HG02870 (cell line): ENCODE measurements around the gene MYLK.

Experiments used
- ATAC-seq: cut with Tn5 transposase; IDR thresholded peaks from one replicate; pipeline ENCODE4 v1.9.1; 2021; ENCODE audit warnings: mild to moderate bottlenecking, moderate library complexity; ENCODE audit not compliant: unreplicated experiment

MYLK gene

DNA sequence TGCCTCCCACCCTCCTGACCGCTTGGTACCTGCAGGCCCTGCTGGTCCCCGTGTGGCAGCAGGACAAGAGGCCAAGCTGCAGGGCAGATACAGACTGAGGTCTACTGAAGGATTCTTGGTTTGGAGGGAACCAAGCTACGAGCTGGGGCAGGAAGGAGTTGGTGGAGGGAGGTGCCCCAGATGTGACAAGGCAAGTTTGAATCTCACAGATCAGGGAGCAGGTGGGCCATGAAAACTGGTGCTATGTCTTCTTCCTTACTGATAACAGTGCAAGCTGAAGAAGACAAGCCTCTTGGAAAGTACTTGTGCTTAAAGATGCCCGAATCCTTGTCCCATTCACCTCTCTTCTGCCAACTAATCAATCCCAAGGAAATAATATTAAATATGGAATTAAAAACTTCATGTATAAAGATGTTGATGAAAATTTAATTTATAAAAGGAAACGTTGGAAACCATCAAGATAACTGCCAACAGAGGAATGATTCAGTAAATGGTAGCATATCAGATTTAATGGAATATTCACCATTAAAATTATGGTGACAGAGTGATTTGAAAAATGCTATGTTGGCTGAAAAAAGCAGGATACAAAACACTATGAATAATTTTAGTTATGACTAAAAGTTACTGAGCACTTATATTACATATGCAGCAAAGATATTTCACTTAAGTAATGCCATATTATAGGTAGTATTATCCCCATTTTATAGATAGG is 107.9 kb downstream of the MYLK start:
- no peak for ATAC-seq

DNA sequence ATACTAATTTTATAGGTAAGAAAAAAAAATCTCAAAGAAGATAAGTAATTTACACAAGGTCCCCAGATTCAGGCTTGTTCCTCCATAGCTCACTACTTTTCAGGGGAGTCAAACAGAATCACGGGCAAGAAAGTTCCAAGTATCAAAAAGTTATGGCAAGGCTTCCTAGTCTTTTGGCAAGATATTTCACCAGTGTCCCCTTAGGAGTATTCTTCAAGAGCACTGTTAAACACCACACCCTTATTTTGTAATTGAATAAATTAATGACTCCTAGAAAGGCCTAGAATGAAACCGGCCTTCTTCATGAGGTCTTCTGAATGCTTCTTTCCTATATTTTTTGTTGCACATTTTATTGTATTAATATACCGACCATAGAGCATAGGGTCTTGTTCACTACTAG is 109.7 kb downstream of the MYLK start:
- ATAC-seq, result no peak

DNA sequence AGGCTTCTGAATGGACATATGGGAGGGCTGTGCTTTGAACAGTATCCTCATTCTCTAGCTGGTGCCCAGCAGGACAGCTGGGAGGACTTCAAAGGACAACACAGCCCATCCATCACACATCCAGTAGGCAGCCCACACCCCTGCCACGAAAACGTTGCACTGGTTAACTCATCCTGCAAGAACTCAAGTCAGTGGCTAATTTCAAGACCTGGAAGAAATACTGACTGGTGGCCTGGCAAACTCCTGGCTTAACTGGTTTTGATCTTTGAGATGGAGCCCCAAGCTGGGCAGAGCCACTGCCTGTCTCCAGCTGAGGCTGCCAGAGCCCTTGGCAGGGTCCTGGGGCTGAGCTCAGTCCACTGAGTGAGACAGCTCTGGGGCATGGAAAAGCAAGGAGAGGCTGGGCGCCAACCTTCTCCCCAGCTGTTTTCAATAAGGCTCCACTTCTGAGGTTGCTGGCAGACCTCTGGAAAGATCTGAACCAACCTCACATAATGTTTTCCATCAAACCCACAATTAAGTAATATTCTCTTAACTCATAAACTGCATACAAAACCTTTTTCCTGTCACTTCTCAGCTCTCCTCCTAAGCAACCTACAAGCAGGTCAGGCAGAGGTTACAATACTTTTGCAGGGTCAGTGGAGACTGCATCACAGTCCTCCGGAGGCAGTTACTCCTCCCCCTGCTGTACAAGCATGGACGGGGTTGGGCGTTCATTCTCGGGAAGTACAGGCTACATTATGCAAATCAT is 110.3 kb downstream of the MYLK start:
- no peak for ATAC-seq

DNA sequence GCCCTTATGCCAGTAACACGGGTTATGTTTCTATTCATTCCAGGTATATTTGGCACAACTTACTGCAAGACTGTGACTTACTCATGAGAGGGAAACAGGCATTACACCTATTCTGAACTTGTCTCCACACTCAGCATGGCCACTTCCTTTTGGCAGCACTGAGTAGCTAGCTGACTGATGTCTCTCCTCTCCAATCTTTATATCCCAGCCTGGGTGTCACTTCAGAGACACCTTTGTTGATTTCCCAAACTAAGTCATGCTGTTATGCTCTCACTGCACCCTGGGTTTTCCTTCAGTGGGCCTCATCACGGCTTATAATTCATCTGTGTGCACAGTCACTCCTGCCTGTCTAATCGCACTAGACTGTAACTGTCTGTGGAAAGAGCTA is 114.8 kb downstream of the MYLK start:
- no peak for ATAC-seq

DNA sequence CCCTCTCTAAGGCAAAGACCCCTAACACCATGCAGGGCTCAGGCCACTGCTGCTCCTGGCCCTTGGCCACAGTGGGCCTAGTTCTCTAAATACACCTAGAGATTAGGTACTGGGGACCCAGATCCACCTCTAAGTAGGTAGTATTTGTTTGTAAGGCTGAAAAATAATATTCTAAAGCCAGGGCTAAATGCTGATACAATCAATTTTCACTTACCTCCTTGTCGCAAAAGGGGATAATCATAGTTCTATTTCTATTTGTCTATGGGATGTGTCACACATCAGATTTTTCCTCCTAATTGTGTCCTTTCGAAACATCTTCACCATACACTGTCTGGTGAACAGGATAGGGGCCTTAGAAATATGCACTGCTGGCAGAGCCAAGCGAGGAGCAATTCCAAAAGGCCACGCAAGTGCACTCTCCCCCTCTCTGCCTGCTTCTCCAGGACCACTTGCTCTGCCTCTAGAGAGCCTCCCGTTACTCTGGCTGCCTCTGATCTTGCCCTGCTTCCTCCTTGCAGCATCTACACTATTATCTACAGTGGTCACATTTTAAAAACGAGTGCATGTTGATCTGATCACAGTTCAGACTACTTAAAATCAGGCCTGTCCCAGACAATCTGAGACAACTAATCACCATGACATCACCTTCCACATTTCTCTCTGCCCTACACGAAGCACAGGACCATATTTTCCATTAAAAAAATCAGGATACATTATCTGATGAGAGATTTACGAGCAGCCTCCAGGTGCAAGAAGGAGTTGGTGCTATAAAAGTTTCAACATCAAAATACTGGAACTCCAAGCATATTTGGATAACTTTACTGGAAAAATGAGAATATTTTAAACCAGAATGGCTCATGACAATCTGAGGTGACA is 115.4 kb downstream of the MYLK start:
- no peak for ATAC-seq

DNA sequence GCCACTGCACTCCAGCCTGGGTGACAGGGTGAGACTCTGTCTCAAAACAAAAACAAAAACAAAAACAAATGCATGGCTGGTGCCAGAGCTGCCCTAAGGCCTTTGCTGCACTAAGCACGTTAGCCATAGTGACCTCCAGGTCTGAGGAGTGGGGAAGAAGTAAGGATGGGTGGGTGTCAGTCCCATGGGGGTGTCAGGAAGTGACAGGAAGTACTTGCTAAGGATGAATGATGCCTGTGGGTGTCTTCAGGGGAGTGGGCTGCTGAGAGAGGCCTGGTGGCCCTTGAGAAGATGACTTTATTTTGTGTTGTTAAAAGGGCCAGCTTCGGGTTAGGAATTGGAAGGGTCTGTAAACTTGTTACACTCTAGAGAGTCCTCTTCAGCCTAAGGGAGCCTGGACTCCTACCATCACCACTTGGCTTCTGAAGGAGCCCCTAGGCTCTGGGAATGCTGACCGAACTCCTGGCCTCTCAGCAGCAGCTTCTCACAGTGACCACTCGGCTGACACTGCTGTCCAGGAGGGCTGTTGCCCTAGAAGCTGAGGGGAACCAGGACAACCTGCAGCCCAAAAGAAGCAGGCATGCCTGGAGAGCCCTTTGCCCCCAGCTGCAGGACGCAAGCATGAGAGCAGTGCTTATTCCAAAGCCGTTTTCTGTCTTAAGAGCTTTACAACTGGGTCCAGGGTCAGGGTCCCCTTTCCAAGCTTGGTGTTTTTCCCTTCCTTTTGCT is 116.4 kb downstream of the MYLK start:
- ATAC-seq, result no peak

DNA sequence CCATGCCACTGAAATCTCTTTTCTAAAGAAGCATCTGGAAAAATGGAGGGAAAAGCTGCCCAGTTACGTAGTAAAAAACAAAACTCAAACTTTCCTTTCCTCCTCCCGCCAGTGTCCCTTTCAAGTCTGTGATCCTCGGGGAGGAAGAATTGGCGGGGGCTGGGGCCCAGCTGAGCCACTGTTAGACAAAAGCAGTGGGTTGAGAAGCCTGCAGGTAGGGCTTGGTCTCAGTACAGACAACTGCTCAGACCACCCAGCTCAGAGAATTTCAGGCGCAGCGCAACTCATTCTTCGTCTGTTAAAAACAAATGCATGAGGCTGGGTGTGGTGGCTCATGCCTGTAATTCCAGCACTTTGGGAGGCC is 117.1 kb downstream of the MYLK start:
- ATAC-seq, result no peak

DNA sequence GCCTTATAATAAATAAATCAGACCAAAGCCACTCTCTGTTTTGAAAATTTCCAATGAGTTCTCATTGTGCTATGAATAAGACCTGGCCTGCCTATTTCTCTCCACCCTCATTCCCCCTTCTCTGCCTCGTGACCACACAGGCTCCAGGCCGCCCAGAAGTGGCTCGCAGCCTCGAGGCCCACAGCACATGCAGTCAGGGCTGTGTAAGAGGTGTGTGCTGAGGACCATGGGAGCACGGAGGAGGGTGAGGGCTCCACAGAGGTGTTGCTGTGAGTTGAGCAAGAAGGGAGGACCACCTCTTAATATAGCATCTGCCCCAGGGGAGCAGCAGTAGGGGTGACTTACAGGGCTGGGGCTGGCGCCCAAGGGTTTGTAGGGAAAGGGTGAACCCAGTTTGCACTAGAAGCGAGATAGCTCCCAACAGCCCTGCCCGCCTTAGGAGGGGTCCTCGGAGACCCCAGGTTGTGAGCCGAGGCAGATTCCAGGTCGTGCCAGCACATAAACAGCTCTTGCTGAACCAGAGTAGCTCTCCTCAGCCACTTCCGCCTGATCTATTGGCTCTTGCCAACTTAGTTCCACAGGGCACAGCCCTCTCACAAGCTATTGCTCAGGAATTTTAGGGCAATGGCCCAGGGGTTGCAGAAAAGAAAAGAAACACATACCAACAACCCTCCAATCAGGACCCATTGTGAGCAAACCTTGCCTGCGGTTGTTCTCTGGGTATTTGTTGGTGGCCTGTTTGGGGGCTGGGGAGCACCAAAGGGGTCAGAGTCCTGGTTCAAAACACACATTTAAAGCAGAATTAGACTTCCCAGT is 117.7 kb downstream of the MYLK start:
- no peak for ATAC-seq

DNA sequence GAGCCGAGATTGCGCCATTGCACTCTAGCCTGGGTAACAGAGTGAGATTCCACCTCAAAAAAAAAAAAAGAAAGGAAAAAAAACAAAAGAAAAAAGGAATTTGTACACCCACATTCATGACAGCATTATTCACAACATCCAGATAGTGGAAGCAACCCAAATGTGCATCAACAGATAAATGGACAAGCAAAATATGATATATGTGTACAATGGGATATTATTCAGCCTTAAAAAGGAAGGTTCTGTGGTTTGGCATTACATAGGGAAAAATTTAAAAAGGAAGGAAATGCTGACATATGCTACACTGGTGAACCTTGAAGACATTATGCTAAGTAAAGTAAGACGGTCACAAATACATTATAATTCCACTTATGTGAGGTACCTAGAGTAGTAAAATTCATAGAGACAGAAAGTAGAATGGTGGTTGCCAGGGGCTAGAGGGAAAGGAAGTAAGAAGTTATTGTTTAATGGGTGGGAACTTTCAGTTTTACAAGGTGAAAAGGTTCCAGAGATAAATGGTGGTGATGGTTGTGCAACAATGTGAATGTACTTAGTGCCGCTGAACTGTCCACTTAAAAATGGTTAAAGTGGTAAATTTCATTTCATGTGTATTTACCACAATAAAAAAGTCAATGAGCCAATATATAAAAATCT is 118.5 kb downstream of the MYLK start:
- ATAC-seq, result no peak

DNA sequence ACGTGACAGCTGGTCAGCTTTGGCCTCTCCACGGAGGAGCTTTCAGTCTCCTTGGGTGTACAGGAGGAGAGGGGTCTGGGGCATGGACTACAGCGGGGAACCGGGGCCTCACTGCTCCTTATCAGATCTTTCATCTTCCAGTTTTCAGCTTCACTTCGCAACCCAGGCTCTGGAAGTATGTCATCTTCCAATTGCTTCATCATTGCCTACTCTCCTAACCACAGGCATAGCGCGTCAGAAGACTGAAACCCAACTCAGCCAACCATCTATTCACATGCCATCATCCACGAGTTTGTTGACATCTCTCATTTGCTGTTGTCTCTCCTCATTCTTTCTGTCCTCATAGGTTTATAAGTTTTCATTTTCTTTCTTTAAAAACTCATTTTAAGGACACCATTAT is 119.5 kb downstream of the MYLK start:
- no peak for ATAC-seq

DNA sequence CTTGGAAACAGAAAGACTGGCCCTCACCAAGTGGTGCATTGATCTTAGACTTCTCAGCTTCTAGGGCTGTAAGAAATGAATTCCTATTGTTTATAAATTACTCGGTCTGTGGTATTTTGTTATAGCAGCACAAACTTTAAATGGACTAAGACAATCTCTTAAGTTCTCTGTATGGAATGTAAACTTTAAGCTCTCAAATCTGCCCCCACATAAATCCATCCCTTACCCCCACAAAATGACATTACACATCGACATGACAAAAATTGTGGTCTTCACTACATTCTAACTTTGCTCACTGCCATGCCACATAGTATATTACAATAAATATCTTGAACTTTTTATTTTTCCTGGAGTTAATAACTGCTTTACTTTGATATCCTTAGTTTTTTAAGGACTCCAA is 121.3 kb downstream of the MYLK start:
- ATAC-seq, result no peak

DNA sequence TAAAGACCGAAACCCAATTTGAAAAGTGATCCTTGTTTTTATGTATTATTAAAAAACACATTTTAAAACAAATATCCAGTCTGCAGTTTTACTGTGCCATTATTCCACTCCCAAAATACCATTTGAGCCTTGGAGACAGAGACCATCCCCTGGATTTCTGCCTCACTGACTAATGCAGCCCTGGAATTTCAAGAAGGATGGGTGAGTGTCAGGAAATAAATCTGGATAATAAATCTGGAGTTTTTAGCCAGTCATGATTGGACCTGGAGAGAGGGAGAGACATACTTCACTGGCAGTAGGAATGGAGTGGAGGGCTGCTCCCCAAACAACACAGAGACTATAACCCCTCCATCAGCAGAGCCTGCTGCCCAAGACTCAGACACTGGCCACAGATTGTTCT is 123.3 kb downstream of the MYLK start:
- no peak for ATAC-seq

DNA sequence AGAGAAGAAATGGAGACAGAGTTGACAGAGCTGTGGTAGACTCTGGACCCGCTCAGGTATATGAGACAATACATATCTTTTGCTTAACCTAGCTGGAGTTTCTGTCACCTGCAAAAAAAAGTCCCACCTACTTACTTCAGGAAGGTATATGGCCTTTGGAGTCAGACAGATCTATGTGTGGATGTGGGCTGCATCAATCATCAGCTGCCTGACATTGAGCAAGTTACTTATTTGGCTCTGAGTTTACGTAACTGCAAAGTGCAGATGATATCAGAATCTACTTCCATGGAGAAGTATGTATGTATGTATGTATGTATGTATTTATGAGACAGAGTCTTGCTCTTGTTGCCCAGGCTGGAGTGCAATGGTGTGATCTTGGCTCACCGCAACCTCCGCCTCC is 124.3 kb downstream of the MYLK start:
- no peak for ATAC-seq

DNA sequence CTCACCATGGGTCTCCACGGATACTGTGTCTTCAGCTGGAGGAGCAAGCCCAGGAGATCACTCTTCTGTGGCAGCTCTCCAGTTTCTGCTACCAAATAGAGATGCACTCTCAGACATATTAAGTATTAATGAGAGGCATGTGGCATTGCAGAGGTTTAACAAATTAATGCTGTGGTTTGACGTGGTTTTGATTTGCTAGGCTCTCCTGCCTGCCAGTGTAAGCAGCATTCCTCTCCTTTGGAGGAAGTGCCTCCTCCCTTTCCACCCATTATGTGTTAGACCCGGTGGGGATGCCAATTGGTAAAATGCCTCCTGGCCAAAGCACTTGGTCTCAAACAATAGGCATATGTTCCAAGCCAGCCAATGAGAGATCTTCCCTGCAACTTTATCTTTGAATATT is 124.8 kb downstream of the MYLK start:
- ATAC-seq, result no peak

DNA sequence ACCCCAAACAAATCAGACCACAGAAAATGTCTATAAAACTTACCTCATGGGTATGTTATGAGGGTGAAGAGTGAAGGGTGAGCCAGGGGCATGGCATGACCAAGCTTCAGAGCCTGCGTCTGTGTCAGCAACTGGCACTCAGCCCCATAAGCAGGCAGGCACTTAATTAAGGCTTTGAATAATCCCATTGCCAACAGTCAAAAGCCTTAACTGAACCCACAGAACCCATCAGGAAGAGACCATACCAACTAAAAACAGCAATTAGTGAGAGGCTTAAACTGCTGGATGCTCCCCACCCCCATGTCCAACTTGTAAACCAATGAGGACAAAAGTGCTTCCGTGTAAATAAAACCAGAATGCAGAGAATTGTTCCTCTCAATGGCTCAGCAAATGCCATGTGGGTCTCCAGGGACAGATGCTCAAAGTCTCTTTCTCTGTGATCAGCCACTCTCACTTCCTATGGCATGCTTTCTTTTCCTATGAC is 126.0 kb downstream of the MYLK start:
- ATAC-seq, result no peak

DNA sequence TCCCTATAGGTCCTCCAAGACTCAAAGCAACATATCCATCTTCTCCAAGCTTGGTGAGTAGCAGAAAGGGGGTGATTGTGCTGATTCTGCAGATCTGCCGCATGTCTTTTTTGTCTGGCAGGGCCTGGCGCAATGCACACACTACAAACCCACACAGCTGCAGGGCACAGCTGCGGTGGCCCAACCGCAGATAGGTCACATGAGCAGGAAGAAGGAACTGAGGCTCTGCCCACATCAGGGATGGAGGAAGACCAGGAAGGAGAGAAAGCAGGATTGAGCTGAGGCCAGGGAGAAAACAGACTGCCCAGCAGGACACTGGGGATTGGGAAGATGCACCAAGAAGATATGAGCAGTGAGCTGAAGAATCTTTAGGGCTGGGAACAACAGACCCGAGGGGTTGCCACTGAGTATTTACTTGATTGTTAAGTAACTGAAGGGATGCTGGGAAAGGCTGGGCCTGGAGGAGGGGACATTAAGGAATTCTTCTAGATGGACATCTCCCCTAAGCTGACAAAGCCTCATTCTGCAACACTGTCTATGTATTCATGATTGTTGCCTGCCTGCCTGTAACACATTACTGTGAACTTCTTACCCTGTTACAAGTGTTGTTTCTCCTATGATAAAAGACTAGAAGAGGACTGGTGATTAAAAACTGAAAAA is 126.7 kb downstream of the MYLK start:
- ATAC-seq, result no peak

DNA sequence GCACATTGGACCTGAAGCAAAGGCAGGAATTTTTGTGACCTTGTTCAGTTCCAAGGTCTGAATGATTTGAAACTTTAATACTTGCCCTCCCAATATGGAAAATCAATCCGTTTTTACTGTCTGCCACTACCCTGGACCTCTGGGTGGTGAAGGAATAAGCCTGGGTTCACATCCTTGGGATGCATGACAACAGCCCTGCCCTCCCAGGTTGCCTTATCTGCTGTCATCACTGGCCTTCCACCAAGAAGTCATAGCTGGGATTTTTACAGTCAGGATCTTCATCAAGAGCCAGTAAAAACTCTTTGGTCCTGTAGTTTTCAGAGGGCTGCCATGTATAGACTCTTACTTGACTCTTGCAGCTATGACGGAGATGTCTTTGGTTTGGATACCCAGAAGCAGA is 128.6 kb downstream of the MYLK start:
- ATAC-seq, result no peak

DNA sequence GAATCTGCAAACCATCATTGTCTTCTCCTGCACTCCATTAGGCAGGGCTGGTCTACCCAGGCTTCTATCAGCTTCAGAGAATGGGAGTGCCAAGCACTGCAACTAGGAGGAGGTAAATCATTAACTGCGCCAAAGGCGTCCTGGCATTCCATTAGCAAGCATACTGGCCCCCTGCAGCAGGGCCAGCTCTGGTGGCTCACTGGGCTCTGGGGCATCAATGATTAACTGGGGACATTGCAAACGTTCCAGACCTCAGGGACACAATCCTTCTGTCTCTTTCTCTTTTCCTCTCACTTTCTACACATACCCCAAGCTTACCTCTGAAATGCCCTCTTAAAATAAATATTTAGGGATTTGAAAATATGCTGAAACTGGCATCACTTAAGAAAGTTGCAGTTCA is 129.0 kb downstream of the MYLK start:
- no peak for ATAC-seq

DNA sequence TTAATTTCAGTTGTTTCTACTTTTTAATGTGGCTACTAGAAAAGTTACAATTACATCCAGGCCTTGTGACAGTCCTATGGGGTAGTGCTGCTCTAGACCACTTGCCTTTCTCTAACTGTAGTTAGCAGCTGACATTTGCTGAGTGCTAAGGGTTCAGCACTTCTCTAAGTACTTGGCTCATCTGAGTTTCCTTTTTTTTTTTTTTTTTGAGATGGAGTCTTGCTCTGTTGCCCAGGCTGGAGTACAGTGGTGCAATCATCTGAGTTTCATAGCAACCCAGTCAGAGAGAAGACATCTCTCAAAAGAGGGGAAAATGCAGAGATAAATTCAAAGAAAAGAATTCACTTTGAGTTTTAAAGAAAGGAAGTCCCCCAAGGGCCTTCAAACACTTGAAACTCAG is 130.8 kb downstream of the MYLK start:
- ATAC-seq, result no peak
